Stimulated activated CD8-positive, alpha-beta memory T cell treated with anti-CD3 and anti-CD28 coated beads, Interleukin-7, amount 100 ng/mL, for 4 hours (primary cell): Measurements from ENCODE around the gene TPCN2.

Experiments used
- DNase-seq, 2 donors: peaks; one replicate each; pipeline ENCODE4 v3.0.0-alpha.2; 2020; ENCODE audit warnings: low read depth in 2 of 2

The TPCN2 gene

GRCh38 chr11:69010361-69010891 lies 38.3 kb upstream of the TPCN2 start:
- DNase-seq = no peak

- no peak for DNase-seq
Measured at GRCh38 chr11:69010964-69011623, 37.6 kb upstream of the TPCN2 start.

GRCh38 chr11:69011624-69012091 lies 37.1 kb upstream of the TPCN2 start:
- no peak for DNase-seq

GRCh38 chr11:69012092-69013008 lies 36.4 kb upstream of the TPCN2 start:
- DNase-seq = no peak

GRCh38 chr11:69013009-69013951 lies 35.5 kb upstream of the TPCN2 start, which contains the start of gene MRGPRF:
Gene MRGPRF (minus strand): TSS chr11:69013246. CDS start chr11:69009901, 3,345 bp downstream.
- no peak for DNase-seq

- no peak for DNase-seq
Measured at GRCh38 chr11:69014084-69014851, 34.5 kb upstream of the TPCN2 start.

- no peak for DNase-seq
Measured at GRCh38 chr11:69014898-69015549, 33.7 kb upstream of the TPCN2 start.

- DNase-seq = no peak
Measured at GRCh38 chr11:69017951-69018350, 30.8 kb upstream of the TPCN2 start.

GRCh38 chr11:69018924-69019323 lies 29.8 kb upstream of the TPCN2 start:
- DNase-seq = no peak

- DNase-seq = no peak
Measured at GRCh38 chr11:69022260-69022659, 26.5 kb upstream of the TPCN2 start.

- DNase-seq = no peak
Measured at GRCh38 chr11:69024509-69024908, 24.2 kb upstream of the TPCN2 start.

- DNase-seq = no peak
Measured at GRCh38 chr11:69027704-69028372, 20.9 kb upstream of the TPCN2 start.

- no peak for DNase-seq
Measured at GRCh38 chr11:69030301-69030700, 18.4 kb upstream of the TPCN2 start.

- no peak for DNase-seq
Measured at GRCh38 chr11:69032833-69033232, 15.9 kb upstream of the TPCN2 start.

- no peak for DNase-seq
Measured at GRCh38 chr11:69033431-69033830, 15.3 kb upstream of the TPCN2 start.

GRCh38 chr11:69034123-69034867 lies 14.4 kb upstream of the TPCN2 start:
- no peak for DNase-seq

- DNase-seq = no peak
Measured at GRCh38 chr11:69035150-69035945, 13.4 kb upstream of the TPCN2 start.

GRCh38 chr11:69035946-69036340 lies 12.8 kb upstream of the TPCN2 start:
- DNase-seq = no peak
